ENCODE results near the gene C6. TPM values are rescaled to one million over a fixed set of nuclear protein-coding genes. Genes with fewer than 3 reads are reported as not detected.

The C6 gene
- total and polyA plus RNA-seq, 9 donors = 0.16 to 1.2 (median 0.28) TPM; not detected in 3

- 60% methylated on average over 1 of the region's 2 CpGs for WGBS (ENCODE audit: insufficient coverage)
- H3K4me3 ChIP-seq (ENCODE audit: low read length) = no peak overlapping the region
- no peak for DNase-seq
- H3K36me3 ChIP-seq (ENCODE audit: control insufficient read depth, insufficient read depth, low read length) = no peaks in the 10 kb centered on the region
- H3K27ac ChIP-seq (ENCODE audit: low read length) = no peak overlapping the region
- H3K4me1 ChIP-seq (ENCODE audit: control insufficient read depth, insufficient read depth, low read length) = no peaks in the 10 kb centered on the region
- H3K27me3 ChIP-seq (ENCODE audit: control insufficient read depth, insufficient read depth, low read length) = no peaks in the 10 kb centered on the region
- H3K9me3 ChIP-seq (replicated peaks; ENCODE audit: control insufficient read depth, low read depth, low read length) = no peaks in the 10 kb centered on the region
Observed at GRCh38 chr5:41097642-41098041, 115.7 kb downstream of the C6 start.

DNA sequence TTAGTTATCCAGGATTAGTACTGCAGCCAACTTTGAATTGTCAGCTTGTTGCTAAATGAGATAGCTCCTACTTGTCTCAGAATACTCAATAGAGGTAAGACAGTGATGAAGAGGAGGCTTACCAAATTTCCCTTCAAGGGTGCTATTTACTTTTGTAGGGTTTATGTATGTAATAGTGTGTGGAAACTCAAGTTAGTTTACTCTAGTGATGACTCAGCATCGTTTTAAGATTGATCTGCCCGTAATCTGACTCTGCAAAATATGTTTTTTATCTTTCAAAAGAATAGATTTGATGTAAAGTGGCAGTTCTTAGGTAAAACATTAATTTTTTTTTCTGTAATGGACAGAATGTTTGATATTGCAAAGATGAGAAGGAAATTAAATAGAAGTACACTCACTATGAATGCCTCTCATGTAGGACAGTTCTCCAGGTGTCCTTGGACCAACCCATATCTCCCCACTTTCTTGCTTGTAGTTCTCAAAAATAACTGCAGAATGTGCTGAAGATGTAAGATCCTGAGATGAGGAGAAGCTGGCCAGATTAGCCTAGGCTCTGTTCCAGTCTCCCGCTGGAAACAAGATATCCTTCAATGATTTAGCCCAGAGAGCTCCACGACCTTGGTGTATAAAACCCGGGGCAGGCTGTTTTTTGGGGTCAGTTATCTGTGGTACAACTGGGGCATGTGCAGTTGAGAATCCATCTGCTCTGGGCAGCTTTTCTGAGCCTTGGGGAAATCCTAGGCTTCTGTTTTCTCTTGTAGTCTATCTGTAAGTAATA, 117.8 kb downstream of the C6 start:
- Histone ChIP-seq H3K9me3 (replicated peaks; ENCODE audit: control insufficient read depth, low read depth, low read length) (no peaks in the 10 kb centered on the region), H3K27ac (ENCODE audit: low read length) (no peak overlapping the region), H3K4me3 (ENCODE audit: low read length) (no peak overlapping the region), H3K36me3 (ENCODE audit: control insufficient read depth, insufficient read depth, low read length) (no peaks in the 10 kb centered on the region), H3K27me3 (ENCODE audit: control insufficient read depth, insufficient read depth, low read length) (no peaks in the 10 kb centered on the region), H3K4me1 (ENCODE audit: control insufficient read depth, insufficient read depth, low read length) (no peaks in the 10 kb centered on the region)
- DNase-seq = no peak
- WGBS (ENCODE audit: insufficient coverage) = 67% methylated on average over 3 of the region's 5 CpGs

DNA sequence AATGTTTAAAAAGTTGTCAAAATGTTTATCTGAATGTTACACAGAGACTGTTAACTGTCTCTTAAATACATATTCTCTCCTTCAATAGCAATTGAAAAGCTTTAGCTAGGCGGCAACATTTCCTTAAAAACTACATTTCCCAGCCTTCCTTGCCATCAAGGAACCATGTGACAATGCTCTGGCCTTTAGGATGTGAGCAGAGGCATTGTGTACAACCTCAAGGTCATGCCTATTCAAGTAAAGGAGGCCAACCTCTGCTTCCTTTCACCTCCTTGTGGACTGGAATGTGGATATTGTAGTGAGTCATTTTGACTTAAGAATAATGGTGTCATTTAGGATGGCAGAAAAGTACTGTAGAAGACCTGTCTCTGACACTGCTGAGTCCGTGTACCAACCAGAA, 118.5 kb downstream of the C6 start:
- H3K4me3 ChIP-seq (ENCODE audit: low read length) = no peak overlapping the region
- WGBS (ENCODE audit: insufficient coverage) = no CpG with 5 or more reads among the region's 2 CpGs
- DNase-seq = no peak
- no peaks in the 10 kb centered on the region for H3K36me3 ChIP-seq (ENCODE audit: control insufficient read depth, insufficient read depth, low read length)
- no peaks in the 10 kb centered on the region for H3K9me3 ChIP-seq (replicated peaks; ENCODE audit: control insufficient read depth, low read depth, low read length)
- H3K27me3 ChIP-seq (ENCODE audit: control insufficient read depth, insufficient read depth, low read length) = no peaks in the 10 kb centered on the region
- no peak overlapping the region for H3K27ac ChIP-seq (ENCODE audit: low read length)
- no peaks in the 10 kb centered on the region for H3K4me1 ChIP-seq (ENCODE audit: control insufficient read depth, insufficient read depth, low read length)

DNA sequence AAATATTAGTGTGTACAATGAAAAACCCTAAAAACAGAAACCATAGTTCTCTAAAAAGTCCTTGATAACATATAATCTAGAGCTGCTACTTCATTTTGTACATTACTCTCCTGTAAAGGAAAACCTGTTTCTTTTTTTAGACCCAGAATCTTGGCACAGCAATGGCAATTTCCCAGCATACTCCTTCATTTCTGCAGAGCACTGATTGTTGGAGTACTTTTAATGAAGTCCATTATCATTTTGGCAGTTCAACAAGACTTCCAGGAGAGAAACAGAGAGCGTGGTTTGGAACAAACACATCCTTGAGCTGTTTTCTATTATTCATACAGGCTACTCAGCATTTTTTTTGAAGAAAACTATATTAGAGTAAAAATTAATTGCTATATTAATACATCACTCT, 119.5 kb downstream of the C6 start:
- H3K36me3 ChIP-seq (ENCODE audit: control insufficient read depth, insufficient read depth, low read length) = no peaks in the 10 kb centered on the region
- no peaks in the 10 kb centered on the region for H3K4me1 ChIP-seq (ENCODE audit: control insufficient read depth, insufficient read depth, low read length)
- DNase-seq = no peak
- H3K9me3 ChIP-seq (replicated peaks; ENCODE audit: control insufficient read depth, low read depth, low read length) = no peaks in the 10 kb centered on the region
- WGBS (ENCODE audit: insufficient coverage) = no CpG with 5 or more reads among the region's 1 CpG
- H3K27me3 ChIP-seq (ENCODE audit: control insufficient read depth, insufficient read depth, low read length) = no peaks in the 10 kb centered on the region
- H3K27ac ChIP-seq (ENCODE audit: low read length) = no peak overlapping the region
- no peak overlapping the region for H3K4me3 ChIP-seq (ENCODE audit: low read length)

Other genes starting within 250 kb of the C6 start
- gene MROH2B, start 142.2 kb downstream of the C6 start, total RNA-seq = not detected
- under 1 TPM in 2 of 8 donors, not detected in 6; 0.05 to 0.12 TPM for gene MROH2B, start 142.2 kb downstream of the C6 start, polyA plus RNA-seq (ENCODE audit: insufficient read depth in 1 of 8, insufficient read length in 8 of 8, low replicate concordance in 1 of 8)